SH-SY5Y (cell line): ENCODE data around the gene PHACTR4.

ENCODE experiments used
- GATA2 ChIP-seq: IDR thresholded peaks from 2 replicates; pipeline ENCODE4 v1.6.1; 2011; ENCODE audit warnings: mild to moderate bottlenecking, low read depth, low read length
- GATA3 ChIP-seq: IDR thresholded peaks from 2 replicates; pipeline ENCODE4 v1.6.1; 2011; ENCODE audit warnings: low read depth, mild to moderate bottlenecking, low read length, moderate library complexity

- TF ChIP-seq GATA3 (no peak), GATA2 (no peak)
These were observed 137.7 kb downstream of the PHACTR4 start for GRCh38 chr1:28507247-28507645.
